Measurements from ENCODE around the gene ACP6. TPM values are rescaled to one million over a fixed set of nuclear protein-coding genes. Genes with fewer than 3 reads are reported as not detected.
A peak's percentile ranks its signal among the peaks of the same experiment; 100 is the strongest.

ACP6 gene
- total RNA-seq, 1 experiment from 2014 or later, result 12.0 TPM

DNA sequence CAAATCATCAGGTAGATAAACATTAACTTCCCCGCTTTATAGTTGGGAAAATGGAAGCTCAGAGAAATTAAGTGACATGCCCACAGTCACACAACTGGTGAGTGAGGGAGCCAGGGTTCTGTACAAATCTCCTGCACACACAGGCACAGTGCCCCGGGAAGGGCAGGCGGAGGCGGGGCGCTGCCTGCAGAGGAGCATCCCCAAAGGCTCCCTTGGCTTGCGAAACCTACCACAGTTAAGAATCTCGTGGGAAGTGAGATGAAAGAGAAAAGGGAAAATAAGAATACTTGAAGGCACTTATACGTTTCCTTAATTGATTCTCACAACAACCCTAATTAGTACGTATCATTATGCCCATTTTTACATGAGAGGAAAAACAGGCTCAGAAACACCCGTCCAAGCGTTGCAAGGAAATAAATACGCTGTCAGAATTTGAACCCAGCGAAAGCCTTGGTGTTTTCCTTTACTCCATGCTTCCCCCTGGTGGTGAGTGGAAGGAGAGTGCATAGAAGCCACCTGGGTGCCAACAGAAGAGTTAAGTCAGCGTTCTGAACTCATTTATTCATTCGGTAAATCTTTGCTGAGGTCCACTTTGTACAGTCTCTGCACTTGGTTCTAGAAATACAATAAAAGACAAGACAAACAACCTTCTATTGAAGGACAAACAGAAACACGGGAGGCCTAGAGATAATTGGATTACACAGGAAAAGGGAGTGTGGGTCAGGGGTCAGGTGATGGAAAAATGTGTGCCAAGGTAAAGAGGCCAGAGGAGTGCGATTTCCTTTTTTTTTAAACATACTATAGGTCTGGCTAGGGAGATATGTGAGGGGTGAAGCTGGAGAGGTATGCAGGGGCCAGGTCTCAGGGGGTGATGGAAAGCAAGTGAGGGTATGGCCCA, 28.4 kb downstream of the ACP6 start:
- no peaks in the 10 kb centered on the region for H3K36me3 ChIP-seq (ENCODE audit: control insufficient read depth, insufficient read depth, low read length)
- H3K4me1 ChIP-seq (ENCODE audit: control insufficient read depth, insufficient read depth, low read length), result no peaks in the 10 kb centered on the region
- H3K27ac ChIP-seq (ENCODE audit: low read length), result no peak overlapping the region
- DNase-seq (ENCODE audit: low read depth, low spot score) (peak; percentile 55), ATAC-seq (peak; percentile 74)
- H3K9me3 ChIP-seq (ENCODE audit: control insufficient read depth, insufficient read depth, low read depth, low read length), result no peaks in the 10 kb centered on the region
- CTCF ChIA-PET, result interaction anchor here (0.6 to 0.8 kb wide), 2 partner anchors 186 to 251 kb away, joined by 3 read pairs; no protein-coding TSS in a partner anchor
- H3K4me3 ChIP-seq (ENCODE audit: low read depth in 2 of 2, low read length in 2 of 2), result no peak overlapping the region
- in situ Hi-C loops (cut with HindIII; ENCODE audit: low pct_unique_long_range_greater_than_20kb, low sequenced_read_pairs) (no loop called here), intact Hi-C loops (cut with micrococcal nuclease; ENCODE audit: unreplicated experiment) (loop anchor here (5.0 to 10.0 kb wide), 4 partner anchors 53 to 250 kb away; no protein-coding TSS in a partner anchor)
- TF ChIP-seq SIN3A (IDR thresholded peaks at IDR 0.05; ENCODE audit: borderline replicate concordance, insufficient read depth, low read depth, low read length) (no peak), TCF7L2 (IDR thresholded peaks at IDR 0.05; ENCODE audit: low read depth, low read length) (no peak), POLR2AphosphoS5 (IDR thresholded peaks at IDR 0.05; ENCODE audit: low read depth, low read length) (no peak)
- TF ChIP-seq, protein P1, sequence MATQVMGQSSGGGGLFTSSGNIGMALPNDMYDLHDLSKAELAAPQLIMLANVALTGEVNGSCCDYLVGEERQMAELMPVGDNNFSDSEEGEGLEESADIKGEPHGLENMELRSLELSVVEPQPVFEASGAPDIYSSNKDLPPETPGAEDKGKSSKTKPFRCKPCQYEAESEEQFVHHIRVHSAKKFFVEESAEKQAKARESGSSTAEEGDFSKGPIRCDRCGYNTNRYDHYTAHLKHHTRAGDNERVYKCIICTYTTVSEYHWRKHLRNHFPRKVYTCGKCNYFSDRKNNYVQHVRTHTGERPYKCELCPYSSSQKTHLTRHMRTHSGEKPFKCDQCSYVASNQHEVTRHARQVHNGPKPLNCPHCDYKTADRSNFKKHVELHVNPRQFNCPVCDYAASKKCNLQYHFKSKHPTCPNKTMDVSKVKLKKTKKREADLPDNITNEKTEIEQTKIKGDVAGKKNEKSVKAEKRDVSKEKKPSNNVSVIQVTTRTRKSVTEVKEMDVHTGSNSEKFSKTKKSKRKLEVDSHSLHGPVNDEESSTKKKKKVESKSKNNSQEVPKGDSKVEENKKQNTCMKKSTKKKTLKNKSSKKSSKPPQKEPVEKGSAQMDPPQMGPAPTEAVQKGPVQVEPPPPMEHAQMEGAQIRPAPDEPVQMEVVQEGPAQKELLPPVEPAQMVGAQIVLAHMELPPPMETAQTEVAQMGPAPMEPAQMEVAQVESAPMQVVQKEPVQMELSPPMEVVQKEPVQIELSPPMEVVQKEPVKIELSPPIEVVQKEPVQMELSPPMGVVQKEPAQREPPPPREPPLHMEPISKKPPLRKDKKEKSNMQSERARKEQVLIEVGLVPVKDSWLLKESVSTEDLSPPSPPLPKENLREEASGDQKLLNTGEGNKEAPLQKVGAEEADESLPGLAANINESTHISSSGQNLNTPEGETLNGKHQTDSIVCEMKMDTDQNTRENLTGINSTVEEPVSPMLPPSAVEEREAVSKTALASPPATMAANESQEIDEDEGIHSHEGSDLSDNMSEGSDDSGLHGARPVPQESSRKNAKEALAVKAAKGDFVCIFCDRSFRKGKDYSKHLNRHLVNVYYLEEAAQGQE (IDR thresholded peaks at IDR 0.05; ENCODE audit: insufficient read depth in 1 of 2, low read depth in 2 of 2, low read length in 1 of 2), result no peak
- TF ChIP-seq, protein P2, sequence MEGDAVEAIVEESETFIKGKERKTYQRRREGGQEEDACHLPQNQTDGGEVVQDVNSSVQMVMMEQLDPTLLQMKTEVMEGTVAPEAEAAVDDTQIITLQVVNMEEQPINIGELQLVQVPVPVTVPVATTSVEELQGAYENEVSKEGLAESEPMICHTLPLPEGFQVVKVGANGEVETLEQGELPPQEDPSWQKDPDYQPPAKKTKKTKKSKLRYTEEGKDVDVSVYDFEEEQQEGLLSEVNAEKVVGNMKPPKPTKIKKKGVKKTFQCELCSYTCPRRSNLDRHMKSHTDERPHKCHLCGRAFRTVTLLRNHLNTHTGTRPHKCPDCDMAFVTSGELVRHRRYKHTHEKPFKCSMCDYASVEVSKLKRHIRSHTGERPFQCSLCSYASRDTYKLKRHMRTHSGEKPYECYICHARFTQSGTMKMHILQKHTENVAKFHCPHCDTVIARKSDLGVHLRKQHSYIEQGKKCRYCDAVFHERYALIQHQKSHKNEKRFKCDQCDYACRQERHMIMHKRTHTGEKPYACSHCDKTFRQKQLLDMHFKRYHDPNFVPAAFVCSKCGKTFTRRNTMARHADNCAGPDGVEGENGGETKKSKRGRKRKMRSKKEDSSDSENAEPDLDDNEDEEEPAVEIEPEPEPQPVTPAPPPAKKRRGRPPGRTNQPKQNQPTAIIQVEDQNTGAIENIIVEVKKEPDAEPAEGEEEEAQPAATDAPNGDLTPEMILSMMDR (IDR thresholded peaks at IDR 0.05), result peak; percentile 90
- no TSS peak for BruUV-seq (replicated peaks)
- no peaks in the 10 kb centered on the region for H3K27me3 ChIP-seq (ENCODE audit: control insufficient read depth, insufficient read depth, low read length)
- POLR2A ChIA-PET, result no interaction called here

DNA sequence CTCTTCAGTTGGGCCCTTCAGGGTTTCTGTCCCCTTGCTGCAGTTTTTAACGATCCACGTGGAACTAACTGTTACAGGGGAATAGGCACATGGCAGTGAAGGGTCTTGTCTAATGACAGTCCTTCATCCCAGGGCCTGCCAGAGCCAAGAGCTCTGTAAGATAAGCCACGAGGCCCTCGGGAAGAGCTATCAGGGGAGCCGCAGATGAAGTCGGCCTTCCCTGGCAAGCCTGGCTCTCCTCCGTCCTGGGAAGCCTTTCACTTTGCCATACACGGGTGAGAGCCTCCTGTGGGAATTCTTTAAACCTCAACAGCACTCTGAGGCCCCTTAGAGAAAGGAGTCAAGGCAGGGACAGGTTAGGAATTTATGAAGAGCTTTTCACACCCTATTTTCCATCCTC, 29.0 kb downstream of the ACP6 start:
- no peaks in the 10 kb centered on the region for H3K4me1 ChIP-seq (ENCODE audit: control insufficient read depth, insufficient read depth, low read length)
- peak; percentile 24; the same call in 1 of the 2 replicates for ATAC-seq
- no peak overlapping the region for H3K27ac ChIP-seq (ENCODE audit: low read length)
- H3K36me3 ChIP-seq (ENCODE audit: control insufficient read depth, insufficient read depth, low read length), result no peaks in the 10 kb centered on the region
- ChIA-PET CTCF (interaction anchor here (0.6 to 1.0 kb wide), 4 partner anchors 42 to 303 kb away, joined by 3 to 10 read pairs (median 3); no protein-coding TSS in a partner anchor), POLR2A (no interaction called here)
- no peaks in the 10 kb centered on the region for H3K27me3 ChIP-seq (ENCODE audit: control insufficient read depth, insufficient read depth, low read length)
- H3K4me3 ChIP-seq (ENCODE audit: low read depth in 2 of 2, low read length in 2 of 2), result no peak overlapping the region
- intact Hi-C loops (cut with micrococcal nuclease; ENCODE audit: unreplicated experiment) (loop anchor here (5.0 to 10.0 kb wide), 4 partner anchors 54 to 251 kb away; no protein-coding TSS in a partner anchor), in situ Hi-C loops (cut with HindIII; ENCODE audit: low pct_unique_long_range_greater_than_20kb, low sequenced_read_pairs) (no loop called here)
- DNase-seq (ENCODE audit: low read depth, low spot score), result no peak
- no peaks in the 10 kb centered on the region for H3K9me3 ChIP-seq (ENCODE audit: control insufficient read depth, insufficient read depth, low read depth, low read length)
- no TSS peak for BruUV-seq (replicated peaks)
- TF ChIP-seq, protein P2 (IDR thresholded peaks at IDR 0.05), result no peak
- TF ChIP-seq POLR2AphosphoS5 (IDR thresholded peaks at IDR 0.05; ENCODE audit: low read depth, low read length) (no peak), TCF7L2 (IDR thresholded peaks at IDR 0.05; ENCODE audit: low read depth, low read length) (no peak), SIN3A (IDR thresholded peaks at IDR 0.05; ENCODE audit: borderline replicate concordance, insufficient read depth, low read depth, low read length) (no peak)
- TF ChIP-seq, protein P1 (IDR thresholded peaks at IDR 0.05; ENCODE audit: insufficient read depth in 1 of 2, low read depth in 2 of 2, low read length in 1 of 2), result no peak

Measured in Panc1 (cell line).